Endothelial cell of umbilical vein (primary cell): ENCODE measurements around the gene GLRX5. TPM values are rescaled to one million over a fixed set of nuclear protein-coding genes. Genes with fewer than 3 reads are reported as not detected.

Experiments
- BruUV-seq: library from RNA; stranded (reverse); fragments of 400-500 nt; replicated peaks from 2 replicates; lab custom pipeline; 2021; lab: Mats Ljungman, UMichigan
- CTCF ChIA-PET: fragments of 300-600, 350-600 bp; sonication (Branson Sonifier 250); formaldehyde crosslinking; loops from one replicate; lab custom pipeline; 2021; ENCODE audit warnings: antibody characterized with exemption, inconsistent platforms; lab: Charles Lee
- POLR2A ChIA-PET: fragments of 300-600, 350-600 bp; sonication (Branson Sonifier 250); formaldehyde crosslinking; loops from one replicate; lab custom pipeline; 2021; ENCODE audit warnings: antibody characterized with exemption, inconsistent platforms; lab: Charles Lee
- DNase-seq: peaks from one replicate; pipeline ENCODE4 v3.0.0-alpha.2; 2011; ENCODE audit warnings: low read depth, low spot score
- FAIRE-seq: peaks from 2 replicates; lab custom pipeline; 2011; peaks lifted over from hg19 to GRCh38; lab: Jason Lieb, UNC
- H2AFZ ChIP-seq: 2 replicates; pipeline ENCODE4 v1.6.0; 2012; ENCODE audit warnings: low read depth, low read length, control low read depth, inconsistent platforms
- H3K27ac ChIP-seq: 2 replicates; pipeline ENCODE4 v1.5.1; 2011; ENCODE audit warnings: low read depth, mild to moderate bottlenecking, control low read depth, low read length, moderate library complexity; ENCODE audit not compliant: insufficient read depth
- H3K27me3 ChIP-seq, 2 experiments: 2 replicates each; pipeline versions ENCODE4 v1.6.0 to v1.6.1; 2011; ENCODE audit warnings: low read length in 2 of 2, mixed read lengths in 1 of 2; ENCODE audit not compliant: control insufficient read depth in 2 of 2, insufficient read depth in 2 of 2
- H3K36me3 ChIP-seq, 2 experiments: 2 replicates in 1 of 2; 3 replicates in 1 of 2; pipeline ENCODE4 v1.5.1; 2011; ENCODE audit warnings: low read length in 2 of 2, mild to moderate bottlenecking in 1 of 2, moderate library complexity in 1 of 2; ENCODE audit not compliant: control insufficient read depth in 2 of 2, insufficient read depth in 2 of 2; ENCODE audit errors: extremely low read depth in 1 of 2
- H3K4me1 ChIP-seq: 3 replicates; pipeline ENCODE4 v1.5.1; 2011; ENCODE audit warnings: mild to moderate bottlenecking, low read length; ENCODE audit not compliant: control insufficient read depth, insufficient read depth; ENCODE audit errors: extremely low read depth
- H3K4me2 ChIP-seq: 2 replicates; pipeline ENCODE4 v1.6.1; 2011; ENCODE audit warnings: low read length, control low read depth, mixed read lengths; ENCODE audit not compliant: insufficient read depth
- H3K4me3 ChIP-seq, 3 experiments: fragments of 200-600 bp in 1 of 3; sonication (generic), shearing (Covaris generic) in 1 of 3; replicated peaks in 1 of 3; 2 replicates each; pipeline ENCODE4 v1.5.1; 2011 to 2016; ENCODE audit warnings: control low read depth in 3 of 3, low read length in 3 of 3, mild to moderate bottlenecking in 2 of 3, inconsistent platforms in 1 of 3, low read depth in 1 of 3, moderate library complexity in 1 of 3; ENCODE audit not compliant: insufficient read depth in 1 of 3
- H3K79me2 ChIP-seq: 2 replicates; pipeline ENCODE4 v1.6.0; 2012; ENCODE audit warnings: low read length, inconsistent platforms; ENCODE audit not compliant: control insufficient read depth, insufficient read depth
- H3K9ac ChIP-seq: replicated peaks from 2 replicates; pipeline ENCODE3; 2011; ENCODE audit warnings: low read length, control low read depth; ENCODE audit not compliant: insufficient read depth; ENCODE audit errors: extremely low read depth
- H3K9me1 ChIP-seq: replicated peaks from 3 replicates; pipeline ENCODE4 v1.6.0; 2011; ENCODE audit warnings: mild to moderate bottlenecking, low read length; ENCODE audit not compliant: control insufficient read depth, insufficient read depth; ENCODE audit errors: extremely low read depth
- H3K9me3 ChIP-seq: replicated peaks from 2 replicates; pipeline ENCODE4 v1.5.1; 2012; ENCODE audit warnings: low read length, inconsistent platforms; ENCODE audit not compliant: control insufficient read depth, insufficient read depth
- H4K20me1 ChIP-seq: replicated peaks from 2 replicates; pipeline ENCODE3; 2011; ENCODE audit warnings: mild to moderate bottlenecking, low read length; ENCODE audit not compliant: control insufficient read depth, insufficient read depth; ENCODE audit errors: extremely low read depth
- EZH2 ChIP-seq: IDR thresholded peaks from 2 replicates; pipeline ENCODE4 v1.6.1; 2012; ENCODE audit warnings: borderline replicate concordance, low read depth, mild to moderate bottlenecking, moderate library complexity, low read length, inconsistent platforms; ENCODE audit not compliant: severe bottlenecking
- FOS ChIP-seq: IDR thresholded peaks from 2 replicates; pipeline ENCODE4 v1.6.1; 2011; ENCODE audit warnings: mild to moderate bottlenecking, low read length, moderate library complexity, borderline replicate concordance; ENCODE audit not compliant: insufficient read depth
- GATA2 ChIP-seq: IDR thresholded peaks from 2 replicates; pipeline ENCODE4 v1.7.0; 2011; ENCODE audit warnings: low read depth, mild to moderate bottlenecking, moderate library complexity, mixed read lengths, low read length; ENCODE audit not compliant: insufficient read length, insufficient read depth
- JUN ChIP-seq: IDR thresholded peaks from 2 replicates; pipeline ENCODE4 v1.6.1; 2011; ENCODE audit warnings: borderline replicate concordance, low read depth; ENCODE audit not compliant: insufficient read length, insufficient read depth
- MYC ChIP-seq: IDR thresholded peaks from one replicate; pipeline ENCODE4 v1.6.1; 2011; ENCODE audit warnings: mild to moderate bottlenecking, low read depth, low read length
- POLR2A ChIP-seq: IDR thresholded peaks from 2 replicates; pipeline ENCODE4 v1.6.1; 2012; ENCODE audit warnings: low read depth, mild to moderate bottlenecking, control low read depth, low read length
- POLR2AphosphoS5 ChIP-seq: IDR thresholded peaks from 2 replicates; pipeline ENCODE4 v1.6.1; 2012; ENCODE audit warnings: low read depth, mild to moderate bottlenecking, control low read depth, low read length, moderate library complexity; ENCODE audit not compliant: insufficient read depth
- dilution Hi-C: fragments of 300-500 bp; cut with MboI; formaldehyde crosslinking; loops from one replicate; pipeline ENCODE4 v1.15.0; 2019; ENCODE audit warnings: low sequenced_read_pairs; ENCODE audit not compliant: extremely low pct_ligation_motif_present
- intact Hi-C: fragments of 100-400 bp; cut with micrococcal nuclease; formaldehyde crosslinking; loops from one replicate; pipeline ENCODE4 v1.10.0; 2022
- polyA plus RNA-seq, 4 experiments: library from polyadenylated mRNA; depleted of rRNA in 3 of 4; stranded (reverse) in 3 of 4; unstranded in 1 of 4; fragments of >200 nt; gene quantifications; 2 replicates each; pipeline versions ENCODE4 v1.2.1 to v1.2.3, GENCODE V29; 2011 to 2012; ENCODE audit warnings: missing spikeins in 1 of 4
- total RNA-seq: library from RNA; stranded (reverse); gene quantifications from 2 replicates; pipeline ENCODE4 v1.2.3, GENCODE V29; 2021
- TF ChIP-seq, protein P1 (sequence below), 2 donors: IDR thresholded peaks; 1 replicate in 1 of 2; 2 replicates in 1 of 2; pipeline ENCODE4 v1.5.1; 2011; ENCODE audit warnings: low read length in 2 of 2, mild to moderate bottlenecking in 2 of 2, moderate library complexity in 2 of 2, control low read depth in 1 of 2, inconsistent platforms in 1 of 2, low read depth in 1 of 2; ENCODE audit not compliant: insufficient read depth in 1 of 2; ENCODE audit errors: extremely low read depth in 1 of 2
- TF ChIP-seq, protein P2 (sequence below): IDR thresholded peaks from 2 replicates; pipeline ENCODE4 v1.6.1; 2011; ENCODE audit not compliant: insufficient read depth, insufficient read length

The GLRX5 gene
- total and polyA plus RNA-seq, 2 donors (not counting 3 experiments of a cell fraction or from before 2014, with no cell fraction given), result 42.6 to 52.0 TPM

DNA sequence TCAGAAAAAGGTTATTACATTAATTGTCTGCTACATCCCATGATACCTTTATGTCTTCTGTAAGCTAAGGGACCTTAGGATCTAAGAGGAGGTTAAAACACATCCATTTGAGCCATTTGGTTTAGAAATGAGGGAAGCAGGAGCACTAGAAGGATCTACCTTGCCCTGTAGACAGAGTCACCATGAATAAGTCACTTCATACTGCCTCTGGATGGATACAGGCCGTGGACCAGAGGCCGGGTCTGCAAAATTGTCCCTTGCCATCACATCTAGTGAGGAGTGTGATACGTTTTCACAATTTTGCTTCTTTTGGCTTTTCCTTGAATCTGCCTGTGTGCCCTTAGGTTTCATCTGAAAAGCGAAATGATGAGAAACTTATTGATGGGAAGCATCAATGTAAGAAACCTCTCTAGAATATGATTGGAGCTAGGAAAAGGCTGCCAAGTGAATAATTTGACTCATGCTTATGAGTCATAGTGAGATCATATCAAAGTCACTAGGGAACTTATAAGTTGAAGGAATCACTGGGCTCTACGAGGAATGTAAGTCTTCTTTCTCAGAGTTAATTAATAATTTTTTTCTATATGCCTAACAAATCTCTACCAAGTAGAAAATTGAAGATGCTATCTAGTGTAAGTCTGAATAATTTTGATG lies 10.8 kb downstream of the GLRX5 start:
- Histone ChIP-seq H3K9me3 (no peaks in the 10 kb centered on the region), H3K27ac (peak overlapping the region; percentile 72), H2AFZ (no peak overlapping the region), H3K9me1 (no peaks in the 10 kb centered on the region), H3K79me2 (peaks cover 27% of the 10 kb centered on the region), H3K9ac (no peak overlapping the region), H4K20me1 (no peaks in the 10 kb centered on the region), H3K36me3 (no peaks in the 10 kb centered on the region), H3K27me3 (no peaks in the 10 kb centered on the region), H3K4me3 (peak overlapping the region in 1 of 3 experiments; percentile 16), H3K4me1 (peaks cover 40% of the 10 kb centered on the region), H3K4me2 (peak overlapping the region; percentile 54)
- ChIA-PET POLR2A (interaction anchor here (0.6 kb wide), 1 partner anchor 11 kb away, joined by 3 read pairs; the partner anchor contains the start of gene GLRX5), CTCF (interaction anchor here (1.0 to 4.2 kb wide), 8 partner anchors 9 to 228 kb away, joined by 3 to 19 read pairs (median 4); no protein-coding TSS in a partner anchor)
- DNase-seq (peak; percentile 82), FAIRE-seq (peak; percentile 95)
- no TSS peak for BruUV-seq
- intact Hi-C loops, result no loop called here
- TF ChIP-seq POLR2AphosphoS5 (no peak), EZH2 (no peak), GATA2 (no peak), MYC (no peak), FOS (peak; percentile 95), JUN (peak; percentile 97), POLR2A (no peak)
- TF ChIP-seq, protein P1, sequence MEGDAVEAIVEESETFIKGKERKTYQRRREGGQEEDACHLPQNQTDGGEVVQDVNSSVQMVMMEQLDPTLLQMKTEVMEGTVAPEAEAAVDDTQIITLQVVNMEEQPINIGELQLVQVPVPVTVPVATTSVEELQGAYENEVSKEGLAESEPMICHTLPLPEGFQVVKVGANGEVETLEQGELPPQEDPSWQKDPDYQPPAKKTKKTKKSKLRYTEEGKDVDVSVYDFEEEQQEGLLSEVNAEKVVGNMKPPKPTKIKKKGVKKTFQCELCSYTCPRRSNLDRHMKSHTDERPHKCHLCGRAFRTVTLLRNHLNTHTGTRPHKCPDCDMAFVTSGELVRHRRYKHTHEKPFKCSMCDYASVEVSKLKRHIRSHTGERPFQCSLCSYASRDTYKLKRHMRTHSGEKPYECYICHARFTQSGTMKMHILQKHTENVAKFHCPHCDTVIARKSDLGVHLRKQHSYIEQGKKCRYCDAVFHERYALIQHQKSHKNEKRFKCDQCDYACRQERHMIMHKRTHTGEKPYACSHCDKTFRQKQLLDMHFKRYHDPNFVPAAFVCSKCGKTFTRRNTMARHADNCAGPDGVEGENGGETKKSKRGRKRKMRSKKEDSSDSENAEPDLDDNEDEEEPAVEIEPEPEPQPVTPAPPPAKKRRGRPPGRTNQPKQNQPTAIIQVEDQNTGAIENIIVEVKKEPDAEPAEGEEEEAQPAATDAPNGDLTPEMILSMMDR (IDR thresholded peaks at IDR 0.05; ENCODE audit: extremely low read depth in 1 of 2, insufficient read depth in 1 of 2, low read depth in 1 of 2, low read length in 2 of 2), result no peak
- TF ChIP-seq, protein P2, sequence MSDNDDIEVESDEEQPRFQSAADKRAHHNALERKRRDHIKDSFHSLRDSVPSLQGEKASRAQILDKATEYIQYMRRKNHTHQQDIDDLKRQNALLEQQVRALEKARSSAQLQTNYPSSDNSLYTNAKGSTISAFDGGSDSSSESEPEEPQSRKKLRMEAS, result no peak
- dilution Hi-C loops, result no loop called here
